HUES48 (cell line): Measurements from ENCODE around the gene NACC2.
A peak's percentile ranks its signal among the peaks of the same experiment; 100 is the strongest.

ENCODE experiments used
- H3K27ac ChIP-seq: one replicate; pipeline ENCODE4 v1.7.0; 2013; ENCODE audit warnings: low read depth, low read length, inconsistent platforms
- H3K27me3 ChIP-seq: 2 replicates; pipeline ENCODE4 v1.6.1; 2013; ENCODE audit warnings: mild to moderate bottlenecking, low read length; ENCODE audit not compliant: control insufficient read depth, insufficient read depth
- H3K36me3 ChIP-seq: 2 replicates; pipeline ENCODE4 v1.6.1; 2013; ENCODE audit warnings: low read length; ENCODE audit not compliant: control insufficient read depth, insufficient read depth
- H3K4me1 ChIP-seq: 2 replicates; pipeline ENCODE4 v1.6.1; 2013; ENCODE audit warnings: mild to moderate bottlenecking, low read length; ENCODE audit not compliant: control insufficient read depth, insufficient read depth
- H3K4me3 ChIP-seq: 2 replicates; pipeline ENCODE4 v1.5.1; 2013; ENCODE audit warnings: mild to moderate bottlenecking, low read depth, low read length
- H3K9ac ChIP-seq: 2 replicates; pipeline ENCODE4 v1.6.1; 2013; ENCODE audit warnings: mild to moderate bottlenecking, low read depth, low read length, moderate library complexity
- H3K9me3 ChIP-seq: 2 replicates; pipeline ENCODE4 v1.6.1; 2013; ENCODE audit warnings: low read length; ENCODE audit not compliant: control insufficient read depth, insufficient read depth

Gene NACC2

DNA sequence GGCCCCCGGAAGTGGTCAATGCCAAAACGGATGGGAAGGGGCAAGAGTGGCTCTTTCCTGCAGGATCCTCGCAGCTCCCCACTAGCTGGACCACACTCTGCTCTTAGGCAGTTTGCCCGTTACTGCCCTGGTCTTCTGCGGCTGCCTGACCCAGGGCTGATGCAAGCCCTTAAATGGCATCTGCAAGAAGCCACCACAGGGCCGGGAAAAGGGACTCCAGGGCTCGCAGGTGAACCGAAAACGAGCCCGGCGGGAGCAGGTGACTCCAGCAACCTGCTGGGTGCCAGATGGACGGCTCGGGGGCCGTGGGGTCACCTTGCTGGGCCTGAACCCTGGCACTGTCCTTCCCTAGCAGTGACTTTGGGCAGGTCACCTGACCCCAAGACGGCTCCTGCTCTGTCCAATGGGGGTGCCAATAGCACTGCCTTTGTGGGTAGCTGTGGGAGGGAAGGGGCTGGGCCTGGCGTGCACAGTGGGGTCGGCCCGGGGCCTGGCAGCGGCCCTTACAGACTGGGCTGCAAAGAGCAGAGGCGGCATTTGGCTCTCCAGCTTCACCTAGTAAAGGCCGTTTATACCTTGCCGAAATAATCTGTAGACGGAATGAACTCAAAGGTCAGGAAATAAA, 22.3 kb upstream of the NACC2 start:
- no peaks in the 10 kb centered on the region for H3K9me3 ChIP-seq
- peak overlapping the region; percentile 77 for H3K4me3 ChIP-seq
- H3K4me1 ChIP-seq, result peaks cover 10% of the 10 kb centered on the region
- H3K27me3 ChIP-seq, result no peaks in the 10 kb centered on the region
- peak overlapping the region; percentile 85 for H3K27ac ChIP-seq
- H3K9ac ChIP-seq, result peak overlapping the region; percentile 57
- peaks cover 16% of the 10 kb centered on the region for H3K36me3 ChIP-seq

DNA sequence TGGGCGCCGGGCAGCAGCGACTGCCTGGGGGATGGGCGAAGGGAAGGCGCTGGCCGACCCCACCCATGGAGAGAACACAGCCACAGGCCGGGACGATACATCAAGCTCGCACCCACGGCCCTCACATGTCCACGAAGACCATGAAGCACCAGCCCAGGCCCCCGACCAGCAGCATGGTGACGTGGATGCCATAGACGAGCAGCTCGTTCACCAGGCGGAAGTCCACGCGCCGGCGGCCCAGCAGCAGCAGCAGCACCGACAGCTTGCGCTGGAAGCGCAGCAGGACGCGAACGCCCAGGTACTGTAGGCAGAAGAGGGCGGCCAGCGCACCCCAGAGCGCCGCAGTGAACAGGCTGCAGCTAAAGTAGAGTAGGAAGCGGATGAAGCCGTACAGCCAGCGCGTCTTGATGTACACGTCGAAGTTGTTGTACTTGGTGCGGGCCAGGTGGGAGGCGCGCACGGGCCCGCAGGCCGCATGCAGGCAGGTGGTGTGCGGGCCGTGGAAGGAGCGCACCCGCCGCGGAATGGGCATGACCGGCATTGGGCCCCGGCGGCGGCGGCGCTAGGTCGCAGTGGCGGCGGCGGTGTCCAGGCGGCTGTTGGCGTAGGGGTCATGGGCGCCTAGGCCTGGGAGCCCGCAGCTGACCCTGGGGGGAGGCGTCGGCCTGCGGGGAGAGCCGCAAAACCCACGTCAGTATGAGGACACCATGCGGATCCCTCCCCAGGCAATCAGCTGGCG, 21.4 kb upstream of the NACC2 start:
- H3K27ac ChIP-seq, result no peak overlapping the region

DNA sequence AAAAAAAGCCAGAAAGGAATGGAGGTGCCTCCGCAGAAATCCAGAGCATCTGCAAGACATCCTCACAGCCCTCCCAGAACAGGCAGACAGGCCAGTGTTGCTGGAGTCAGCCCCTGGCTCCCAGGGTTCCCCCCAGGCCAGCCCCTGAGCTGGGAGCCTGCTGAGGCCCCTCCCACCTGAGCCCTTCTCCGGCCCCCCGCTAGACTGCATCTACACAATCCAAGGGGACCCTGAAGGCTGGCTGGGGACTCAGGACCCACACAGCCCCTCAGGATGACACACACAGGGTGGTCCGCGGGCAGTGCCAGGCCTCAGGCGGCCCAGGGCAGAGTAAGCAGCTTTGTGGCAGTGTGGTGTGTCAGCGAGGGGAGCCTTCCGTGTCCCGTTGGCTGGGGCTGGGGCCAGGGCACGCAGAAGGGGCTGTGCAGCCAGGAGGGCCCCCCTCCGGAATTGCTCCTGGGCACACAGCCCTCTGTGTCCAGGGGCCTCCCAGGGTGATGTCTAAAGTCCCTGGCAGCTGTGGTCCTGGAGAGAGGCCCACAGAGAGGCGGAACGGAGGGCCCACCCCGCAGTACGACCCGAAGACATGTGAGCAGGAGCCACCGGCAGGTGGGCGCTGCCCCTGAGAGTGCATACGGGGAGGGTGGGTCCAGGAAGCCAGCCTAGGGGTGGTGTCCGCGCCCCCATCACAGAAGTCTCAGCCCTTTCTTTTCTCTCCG, 20.7 kb upstream of the NACC2 start:
- H3K36me3 ChIP-seq, result peaks cover 16% of the 10 kb centered on the region
- H3K4me3 ChIP-seq, result no peak overlapping the region
- H3K9me3 ChIP-seq, result no peaks in the 10 kb centered on the region
- H3K27me3 ChIP-seq, result no peaks in the 10 kb centered on the region
- no peak overlapping the region for H3K27ac ChIP-seq
- no peak overlapping the region for H3K9ac ChIP-seq
- peaks cover 10% of the 10 kb centered on the region for H3K4me1 ChIP-seq

More for the DNA sequence above, 21.4 kb upstream of the NACC2 start:
- H3K4me3 ChIP-seq, result no peak overlapping the region
- H3K27me3 ChIP-seq, result no peaks in the 10 kb centered on the region
- H3K9me3 ChIP-seq, result no peaks in the 10 kb centered on the region
- no peak overlapping the region for H3K9ac ChIP-seq
- H3K4me1 ChIP-seq, result peaks cover 10% of the 10 kb centered on the region
- peaks cover 16% of the 10 kb centered on the region for H3K36me3 ChIP-seq

DNA sequence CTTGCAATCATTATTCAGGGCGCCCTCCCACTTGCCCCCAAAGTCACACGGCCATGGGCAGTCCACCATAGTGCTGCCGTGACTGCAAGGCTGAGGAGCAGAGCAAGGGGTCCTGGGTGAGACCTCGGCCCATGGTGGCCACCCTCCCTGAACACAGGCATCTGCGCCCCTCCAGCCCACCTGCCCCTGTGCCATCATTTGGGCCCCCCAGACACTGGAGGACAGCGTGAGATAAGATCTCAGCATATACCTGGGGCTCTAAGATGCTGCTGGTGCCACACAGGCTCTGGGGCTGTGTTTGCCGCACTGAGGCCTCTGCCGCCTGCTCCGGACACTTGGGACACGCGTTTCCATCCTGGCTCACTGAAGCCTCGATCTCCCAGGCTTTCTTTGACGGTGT, 20.1 kb upstream of the NACC2 start:
- H3K9me3 ChIP-seq, result no peaks in the 10 kb centered on the region
- peaks cover 14% of the 10 kb centered on the region for H3K4me1 ChIP-seq
- peaks cover 16% of the 10 kb centered on the region for H3K36me3 ChIP-seq
- no peaks in the 10 kb centered on the region for H3K27me3 ChIP-seq
- H3K4me3 ChIP-seq, result no peak overlapping the region
- H3K9ac ChIP-seq, result no peak overlapping the region
- H3K27ac ChIP-seq, result no peak overlapping the region

DNA sequence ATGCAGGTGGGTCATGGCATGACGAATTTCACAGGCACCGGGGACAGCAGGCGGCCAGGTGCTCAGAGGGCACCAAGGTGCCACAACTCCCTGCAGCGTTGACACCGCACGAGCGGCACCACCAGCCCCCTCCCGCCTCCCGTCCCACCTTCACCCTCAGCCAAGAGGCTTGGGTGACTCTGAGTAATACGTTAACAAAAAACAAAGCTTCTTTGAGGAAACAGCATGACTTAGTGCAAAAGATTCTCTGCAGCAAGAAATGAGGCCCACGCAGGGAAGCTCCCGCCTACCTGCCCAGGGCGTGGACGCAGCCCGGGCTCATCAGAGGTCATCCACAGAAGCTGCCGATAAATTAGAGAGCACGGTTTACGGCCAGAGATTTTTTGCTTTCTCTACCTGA, 19.5 kb upstream of the NACC2 start:
- Histone ChIP-seq H3K27me3 (no peaks in the 10 kb centered on the region), H3K4me3 (no peak overlapping the region), H3K27ac (no peak overlapping the region), H3K9me3 (no peaks in the 10 kb centered on the region), H3K4me1 (peaks cover 15% of the 10 kb centered on the region), H3K9ac (no peak overlapping the region), H3K36me3 (peaks cover 16% of the 10 kb centered on the region)

DNA sequence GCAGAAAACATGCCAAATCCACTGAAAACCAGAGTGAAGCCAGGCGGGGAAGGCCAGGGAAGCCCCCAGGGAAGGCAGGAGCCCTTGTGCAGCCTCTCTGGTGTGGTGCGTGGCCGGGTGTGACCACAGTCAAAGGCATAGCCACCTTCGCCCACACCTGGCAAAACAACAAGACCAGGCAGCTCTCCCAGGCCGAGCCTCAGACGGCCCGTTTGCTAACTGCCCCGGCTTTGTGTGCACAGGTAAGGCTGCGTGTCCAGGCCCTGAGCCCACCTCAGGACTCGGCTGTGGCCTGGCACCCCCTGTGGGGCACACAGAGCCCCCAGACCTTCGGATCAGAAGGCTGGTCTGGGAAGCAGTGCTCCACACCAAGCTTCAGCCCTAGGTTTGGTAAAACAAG, 17.5 kb upstream of the NACC2 start:
- H3K27ac ChIP-seq, result no peak overlapping the region
- H3K36me3 ChIP-seq, result peaks cover 16% of the 10 kb centered on the region
- H3K4me3 ChIP-seq, result no peak overlapping the region
- H3K9ac ChIP-seq, result no peak overlapping the region
- H3K4me1 ChIP-seq, result peaks cover 17% of the 10 kb centered on the region
- no peaks in the 10 kb centered on the region for H3K9me3 ChIP-seq
- no peaks in the 10 kb centered on the region for H3K27me3 ChIP-seq

DNA sequence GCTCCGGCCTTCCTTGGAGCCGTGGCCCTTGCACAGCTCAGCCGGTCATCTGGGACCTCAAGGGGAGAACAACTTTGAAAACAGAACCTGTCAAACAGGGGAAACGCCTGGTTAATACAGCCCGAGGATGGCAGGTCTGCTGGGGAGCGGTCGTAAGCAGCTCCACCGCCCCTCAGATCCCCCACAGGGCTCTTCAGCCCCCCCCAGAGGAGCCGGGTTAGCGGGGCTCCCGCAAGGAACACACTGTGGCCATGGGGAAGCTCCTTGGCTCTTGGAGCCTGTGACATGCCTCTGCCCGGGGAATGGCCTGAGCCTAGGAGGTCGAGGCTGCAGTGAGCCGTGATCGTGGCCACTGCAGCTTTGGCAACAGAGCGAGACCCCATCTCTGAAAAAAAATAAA, 16.8 kb upstream of the NACC2 start:
- Histone ChIP-seq H3K9me3 (no peaks in the 10 kb centered on the region), H3K27me3 (no peaks in the 10 kb centered on the region), H3K36me3 (peaks cover 16% of the 10 kb centered on the region), H3K9ac (no peak overlapping the region), H3K4me3 (no peak overlapping the region), H3K27ac (no peak overlapping the region), H3K4me1 (peaks cover 13% of the 10 kb centered on the region)

DNA sequence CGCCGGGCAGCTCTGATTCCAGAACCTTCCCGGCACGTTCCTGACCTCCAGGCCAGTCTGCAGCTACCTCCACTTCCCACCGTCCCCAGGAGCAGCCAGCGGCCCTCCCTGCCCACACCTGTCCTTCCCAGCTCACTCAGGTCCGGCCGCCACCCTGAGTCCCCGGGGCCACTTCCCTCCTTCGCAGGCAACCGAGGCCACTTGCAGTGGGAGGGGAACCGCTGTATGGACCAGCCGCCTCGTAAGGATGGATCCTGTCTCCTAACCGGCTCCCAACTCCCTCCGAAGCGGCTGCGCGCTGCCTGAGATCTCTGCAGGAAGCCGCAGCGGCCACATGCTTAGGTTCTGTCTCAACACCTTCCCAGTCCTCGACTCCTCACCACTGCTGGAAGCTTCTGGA, 16.1 kb upstream of the NACC2 start:
- H3K36me3 ChIP-seq, result peaks cover 11% of the 10 kb centered on the region
- no peaks in the 10 kb centered on the region for H3K27me3 ChIP-seq
- no peak overlapping the region for H3K27ac ChIP-seq
- H3K9ac ChIP-seq, result no peak overlapping the region
- no peak overlapping the region for H3K4me3 ChIP-seq
- H3K4me1 ChIP-seq, result peaks cover 13% of the 10 kb centered on the region
- no peaks in the 10 kb centered on the region for H3K9me3 ChIP-seq

DNA sequence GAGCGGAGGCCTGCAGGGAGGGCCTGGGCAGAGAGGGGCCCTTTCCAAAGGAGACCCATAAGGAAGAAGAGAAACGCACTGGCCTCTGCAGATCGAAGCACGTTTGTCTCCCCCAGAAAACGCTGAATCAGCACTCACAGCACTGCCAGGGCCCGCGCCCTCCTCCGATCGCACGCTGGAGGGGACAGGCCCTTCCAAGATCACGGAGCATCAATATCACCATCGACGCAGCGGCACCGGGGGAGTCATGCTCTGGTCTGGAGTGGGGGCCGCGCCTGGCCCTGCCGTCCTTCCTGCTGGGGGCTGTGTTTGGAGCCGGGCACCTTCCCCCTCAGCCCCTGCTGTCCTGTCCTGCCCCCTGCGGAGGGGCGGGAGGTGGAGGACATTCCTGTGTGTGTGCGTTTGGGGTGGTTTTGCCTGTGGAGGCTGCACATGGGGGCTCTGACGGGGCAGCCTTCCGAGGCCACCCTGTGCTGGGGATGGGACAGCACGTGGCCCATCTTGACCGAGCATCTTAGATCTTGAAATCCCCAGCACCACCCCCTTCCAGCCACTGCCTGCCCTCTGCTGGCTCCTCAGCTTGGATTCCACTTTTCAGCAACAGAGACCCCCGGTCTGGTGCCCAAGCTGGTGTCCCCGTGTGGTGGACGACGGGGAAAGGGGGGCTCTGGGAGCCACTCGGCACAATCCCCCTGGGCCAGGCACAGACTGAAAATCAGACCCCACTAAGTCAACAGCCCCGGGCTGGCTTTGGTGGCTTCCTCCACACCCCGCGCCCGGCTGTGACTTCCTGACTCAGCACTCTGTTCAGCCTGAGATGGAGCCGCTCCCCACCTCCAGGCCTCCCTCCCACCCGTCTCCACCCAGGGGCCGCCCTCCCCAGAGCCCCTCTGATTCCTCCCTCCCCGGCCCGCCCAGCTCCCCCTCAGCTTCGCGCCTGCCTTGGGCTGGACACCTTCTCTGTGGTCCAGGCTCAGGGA, 15.3 kb upstream of the NACC2 start:
- H3K27me3 ChIP-seq, result no peaks in the 10 kb centered on the region
- H3K9me3 ChIP-seq, result no peaks in the 10 kb centered on the region
- peak overlapping the region; percentile 52 for H3K27ac ChIP-seq
- peak overlapping the region; percentile 49 for H3K9ac ChIP-seq
- peak overlapping the region; percentile 48 for H3K4me3 ChIP-seq
- H3K36me3 ChIP-seq, result peaks cover 3% of the 10 kb centered on the region
- H3K4me1 ChIP-seq, result peaks cover 19% of the 10 kb centered on the region

DNA sequence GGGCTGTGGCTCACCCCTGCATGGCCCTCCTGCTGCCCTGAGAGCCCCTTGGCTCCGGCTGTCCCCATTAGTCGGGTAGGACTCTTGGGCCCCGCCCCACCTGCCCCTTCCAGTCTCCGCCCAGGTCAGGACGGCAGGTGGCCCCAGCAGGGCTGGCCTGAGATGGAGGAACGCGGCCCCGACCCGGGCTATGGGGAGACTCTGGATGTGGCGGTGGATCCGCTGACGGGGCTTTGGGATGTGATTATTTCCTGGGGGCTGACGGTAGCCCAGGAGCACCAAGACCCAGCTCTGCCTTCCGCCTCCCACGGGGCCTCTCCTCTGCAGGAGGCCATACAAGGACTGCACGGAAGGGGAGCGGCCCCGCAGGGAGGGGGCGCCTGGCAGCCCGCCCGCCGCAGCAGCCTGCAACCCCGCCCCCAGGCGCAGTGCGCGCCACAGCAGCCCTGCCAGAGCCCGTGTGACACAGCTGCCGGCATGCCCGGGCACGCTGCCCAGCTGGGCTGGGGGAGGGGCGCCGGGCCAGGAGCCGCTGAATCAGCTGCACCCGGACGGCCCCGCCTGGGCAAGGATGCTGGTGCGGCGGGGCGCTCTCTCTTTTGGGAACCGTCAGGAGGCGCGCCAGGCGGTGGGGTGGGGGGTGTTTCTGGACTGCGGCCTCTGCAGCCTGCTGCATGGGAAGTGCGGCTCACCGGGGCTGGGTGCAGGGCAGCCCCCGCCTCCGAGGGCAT, 14.4 kb upstream of the NACC2 start:
- H3K9ac ChIP-seq, result peak overlapping the region; percentile 49
- H3K27me3 ChIP-seq, result no peaks in the 10 kb centered on the region
- H3K36me3 ChIP-seq, result no peaks in the 10 kb centered on the region
- H3K4me1 ChIP-seq, result peaks cover 22% of the 10 kb centered on the region
- H3K4me3 ChIP-seq, result peak overlapping the region; percentile 48
- no peaks in the 10 kb centered on the region for H3K9me3 ChIP-seq
- H3K27ac ChIP-seq, result peak overlapping the region; percentile 52
